A549 (cell line): ENCODE measurements around the gene FOS. TPM values are rescaled to one million over a fixed set of nuclear protein-coding genes. Genes with fewer than 3 reads are reported as not detected.
A peak's percentile ranks its signal among the peaks of the same experiment; 100 is the strongest.
"Not testable (repeated sequence)": the region's sequence is repeated elsewhere in the genome, so short reads cannot be mapped to it uniquely, and the experiment has no call there.

Experiments used
- ATAC-seq, 2 experiments: fragments of 200-7000 bp in 1 of 2; fragments of >200 bp in 1 of 2; cut with Nextera tagmentation in 1 of 2; cut with Tn5 transposase in 1 of 2; 3 replicates each; pipeline versions ENCODE4 v1.8.0 to v1.9.1; 2018 to 2020; ENCODE audit warnings: mild to moderate bottlenecking in 1 of 2, moderate library complexity in 1 of 2
- CTCF ChIA-PET: fragments of 300-600 bp; sonication (Branson Sonifier 250); formaldehyde crosslinking; extraction: SDS; loops from one replicate; lab custom pipeline; 2021; ENCODE audit warnings: antibody characterized with exemption, inconsistent platforms; lab: Yijun Ruan, JAX
- POLR2A ChIA-PET: fragments of 350-600 bp; formaldehyde crosslinking; extraction: SDS; loops from one replicate; lab custom pipeline; 2021; ENCODE audit warnings: antibody characterized with exemption, inconsistent platforms; lab: Yijun Ruan, JAX
- DNase-seq, 2 experiments: peaks; one replicate each; pipeline versions ENCODE4 v3.0.0 to v3.0.0-alpha.2; 2011 to 2016; ENCODE audit warnings: low read depth in 1 of 2, low spot score in 1 of 2
- FAIRE-seq: peaks from 2 replicates; lab custom pipeline; 2011; peaks lifted over from hg19 to GRCh38; lab: Jason Lieb, UNC
- H3K27ac ChIP-seq, 2 experiments: fragments of >200 bp; sonication (Bioruptor Twin); formaldehyde crosslinking; 3 replicates each; pipeline ENCODE4 v1.5.1; 2016 to 2017
- H3K4me1 ChIP-seq: fragments of >200 bp; sonication (Bioruptor Twin); formaldehyde crosslinking; 3 replicates; pipeline ENCODE4 v1.6.1; 2016
- H3K4me2 ChIP-seq: fragments of >200 bp; sonication (Bioruptor Twin); formaldehyde crosslinking; 3 replicates; pipeline ENCODE4 v1.6.1; 2016
- H3K4me3 ChIP-seq: fragments of >200 bp; sonication (Bioruptor Twin); formaldehyde crosslinking; 3 replicates; pipeline ENCODE4 v1.5.1; 2016
- H3K9me3 ChIP-seq: fragments of >200 bp; sonication (Bioruptor Twin); formaldehyde crosslinking; 3 replicates; pipeline ENCODE4 v1.6.1; 2016
- BCL3 ChIP-seq: fragments of >200 bp; sonication (Bioruptor Twin); formaldehyde crosslinking; IDR thresholded peaks from 3 replicates; pipeline ENCODE4 v1.6.1; 2016
- CBX2 ChIP-seq: fragments of 200-600 bp; sonication (generic); IDR thresholded peaks from 2 replicates; pipeline ENCODE4 v1.6.1; 2016; ENCODE audit warnings: low read depth, mild to moderate bottlenecking, borderline replicate concordance
- CEBPB ChIP-seq, 2 experiments: fragments of >200 bp in 1 of 2; sonication (Bioruptor Twin) in 1 of 2; formaldehyde crosslinking in 1 of 2; IDR thresholded peaks; 2 replicates each; pipeline ENCODE4 v1.6.1; 2012 to 2016
- CTCF ChIP-seq: fragments of >200 bp; sonication (Bioruptor Twin); formaldehyde crosslinking; IDR thresholded peaks from 3 replicates; pipeline ENCODE4 v1.5.1; 2016
- E2F6 ChIP-seq: IDR thresholded peaks from 2 replicates; pipeline ENCODE4 v1.6.1; 2012; ENCODE audit warnings: low read depth, borderline replicate concordance
- EHMT2 ChIP-seq: fragments of 200-600 bp; sonication (generic); IDR thresholded peaks from 2 replicates; pipeline ENCODE4 v1.6.1; 2016; ENCODE audit warnings: antibody characterized with exemption, low read depth, mild to moderate bottlenecking, moderate library complexity
- EP300 ChIP-seq, 2 experiments: fragments of >200 bp; sonication (Bioruptor Twin); formaldehyde crosslinking; IDR thresholded peaks; 2 replicates in 1 of 2; 3 replicates in 1 of 2; pipeline ENCODE4 v1.6.1; 2016 to 2017
- ESRRA ChIP-seq: fragments of 150-350 bp; IDR thresholded peaks from 2 replicates; pipeline ENCODE4 v1.6.1; 2014; ENCODE audit warnings: mild to moderate bottlenecking, low read length, borderline replicate concordance
- FOSB ChIP-seq: fragments of 250-450 bp; sonication (Bioruptor Pico); IDR thresholded peaks from 2 replicates; pipeline ENCODE4 v1.5.0; 2020; ENCODE audit warnings: mild to moderate bottlenecking, moderate library complexity
- FOSL2 ChIP-seq, 2 experiments: fragments of 450-650 bp in 1 of 2; fragments of >200 bp in 1 of 2; sonication (Bioruptor Twin) in 1 of 2; formaldehyde crosslinking; IDR thresholded peaks; 2 replicates each; pipeline versions ENCODE4 v1.5.0 to v1.6.1; 2016 to 2020; ENCODE audit warnings: mild to moderate bottlenecking in 1 of 2, moderate library complexity in 1 of 2
- HES2 ChIP-seq: fragments of >200 bp; sonication (Bioruptor Twin); formaldehyde crosslinking; IDR thresholded peaks from 2 replicates; pipeline ENCODE4 v1.6.1; 2016
- HMGXB4 ChIP-seq: fragments of 250-450 bp; sonication (Bioruptor Pico); IDR thresholded peaks from 2 replicates; pipeline ENCODE4 v1.5.0; 2021; ENCODE audit warnings: mild to moderate bottlenecking, moderate library complexity, borderline replicate concordance
- MAX ChIP-seq: IDR thresholded peaks from 2 replicates; pipeline ENCODE4 v1.6.1; 2012
- MYC ChIP-seq: IDR thresholded peaks from 2 replicates; pipeline ENCODE4 v1.6.1; 2012; ENCODE audit warnings: mild to moderate bottlenecking, inconsistent platforms, low read length, improper control_type of control experiment, borderline replicate concordance
- NR3C1 ChIP-seq: fragments of >200 bp; sonication (Bioruptor Twin); formaldehyde crosslinking; IDR thresholded peaks from 3 replicates; pipeline ENCODE4 v1.6.1; 2017
- PBX3 ChIP-seq: IDR thresholded peaks from 2 replicates; pipeline ENCODE4 v1.6.1; 2012
- POLR2AphosphoS2 ChIP-seq: conservative IDR thresholded peaks from 2 replicates; pipeline ENCODE4 v1.6.1; 2012; ENCODE audit warnings: low read length, improper control_type of control experiment, inconsistent platforms
- RAD21 ChIP-seq, 2 experiments: fragments of >200 bp in 1 of 2; sonication (Bioruptor Twin) in 1 of 2; formaldehyde crosslinking in 1 of 2; IDR thresholded peaks in 1 of 2; conservative IDR thresholded peaks in 1 of 2; 2 replicates in 1 of 2; 3 replicates in 1 of 2; pipeline ENCODE4 v1.6.1; 2012 to 2018; ENCODE audit warnings: inconsistent platforms in 1 of 2
- RCOR1 ChIP-seq: fragments of 150-350 bp; IDR thresholded peaks from 2 replicates; pipeline ENCODE4 v1.6.1; 2014; ENCODE audit warnings: antibody characterized with exemption, low read length, low read depth
- REST ChIP-seq: fragments of 200-600 bp; sonication (generic); IDR thresholded peaks from 2 replicates; pipeline ENCODE4 v1.6.1; 2016; ENCODE audit warnings: antibody characterized with exemption, mild to moderate bottlenecking, moderate library complexity
- RFX5 ChIP-seq: fragments of 450-650 bp; IDR thresholded peaks from 2 replicates; pipeline ENCODE4 v1.7.1; 2014; ENCODE audit warnings: antibody characterized with exemption, mild to moderate bottlenecking, moderate library complexity
- RNF2 ChIP-seq: fragments of 200-600 bp; sonication (generic); IDR thresholded peaks from 2 replicates; pipeline ENCODE4 v1.6.1; 2016; ENCODE audit warnings: low read depth, mild to moderate bottlenecking, antibody characterized with exemption, moderate library complexity, borderline replicate concordance
- SMC3 ChIP-seq: fragments of >200 bp; sonication (Bioruptor Twin); formaldehyde crosslinking; IDR thresholded peaks from 3 replicates; pipeline ENCODE4 v1.6.1; 2018; ENCODE audit warnings: inconsistent platforms
- SREBF2 ChIP-seq: fragments of 450-650 bp; IDR thresholded peaks from 2 replicates; pipeline ENCODE4 v1.6.1; 2014; ENCODE audit warnings: mild to moderate bottlenecking, moderate library complexity
- TP53 ChIP-seq: fragments of 250-450 bp; sonication (Bioruptor Pico); IDR thresholded peaks from 2 replicates; pipeline ENCODE4 v1.5.0; 2021; ENCODE audit warnings: mild to moderate bottlenecking, moderate library complexity
- WGBS: methylation state at CpG from one replicate; pipeline ENCODE4 v1.1.6; 2017; ENCODE audit errors: missing lambda C conversion rate; 5-methylcytosine and 5-hydroxymethylcytosine counted together
- polyA plus RNA-seq, 4 experiments: library from polyadenylated mRNA; depleted of rRNA in 3 of 4; stranded (reverse); fragments of >200 nt; fragmentation: RNase III in 1 of 4; extraction: RNeasy Plus Mini Kit Qiagen cat#74134 plus additional on column Dnase treatment in 1 of 4; gene quantifications; 2 replicates in 3 of 4; 3 replicates in 1 of 4; pipeline ENCODE4 v1.2.3, GENCODE V29; 2011 to 2017

FOS gene
- polyA plus RNA-seq, 2 of the 4 experiments (the other 2 are of a cell fraction), result 4.2 to 256 TPM

GRCh38 chr14:75307700-75308379, 29.2 kb downstream of the FOS start:
- TF ChIP-seq HMGXB4 (CRISPR knock-in tag) (no peak), FOSB (no peak), RFX5 (no peak), NR3C1 (no peak), REST (no peak), FOSL2 (IDR thresholded peaks at IDR 0.05) (no peak), FOSL2 (CRISPR knock-in tag; IDR thresholded peaks at IDR 0.05) (no peak), RCOR1 (no peak), TP53 (no peak), CBX2 (no peak), CTCF (peak; percentile 95), SREBF2 (no peak), ESRRA (no peak), RNF2 (no peak), MAX (peak; percentile 57), SMC3 (peak; percentile 97), BCL3 (no peak), MYC (peak; percentile 73; the same call in 1 of the 2 replicates), EHMT2 (no peak), E2F6 (no peak), PBX3 (no peak), EP300 (IDR thresholded peaks at IDR 0.05) (no peak), HES2 (no peak), CEBPB (IDR thresholded peaks at IDR 0.05) (no peak), RAD21 (conservative IDR thresholded peaks at IDR 0.05 in 1 of 2, IDR thresholded peaks at IDR 0.05 in 1 of 2) (peak; percentile 95), POLR2AphosphoS2 (no peak)
- H3K4me1 ChIP-seq, result peaks cover 29% of the 10 kb centered on the region
- peak; percentile 89 to 91 for ATAC-seq
- CTCF ChIA-PET, result interaction anchor here (0.6 to 16.8 kb wide), 65 partner anchors 12 to 350 kb away, joined by 3 to 216 read pairs (median 5); no protein-coding TSS in a partner anchor
- 24% methylated on average over 12 of the region's 12 CpGs for WGBS
- POLR2A ChIA-PET, result interaction anchor here (0.6 kb wide), 1 partner anchor 116 kb away, joined by 11 read pairs; no protein-coding TSS in a partner anchor
- no peak overlapping the region for H3K4me3 ChIP-seq
- peak; percentile 28 for FAIRE-seq
- H3K4me2 ChIP-seq, result peak overlapping the region; percentile 29; the same call in 1 of the 3 replicates
- peak; percentile 64 to 85 for DNase-seq
- H3K9me3 ChIP-seq, result no peaks in the 10 kb centered on the region
- H3K27ac ChIP-seq, result peak overlapping the region; percentile 51 to 66; a peak in 4 of 6 replicates

GRCh38 chr14:75308991-75309390, 30.4 kb downstream of the FOS start:
- H3K4me3 ChIP-seq, H3K4me2 ChIP-seq, ATAC-seq, DNase-seq, FAIRE-seq, POLR2A ChIA-PET, H3K9me3 ChIP-seq: not testable (repeated sequence)
- peaks cover 29% of the 10 kb centered on the region for H3K4me1 ChIP-seq
- WGBS, result 76% methylated on average over 7 of the region's 7 CpGs
- peak overlapping the region in 1 of 2 experiments; percentile 7; a peak in 1 of 6 replicates for H3K27ac ChIP-seq
- CTCF ChIA-PET, result interaction anchor here (0.8 to 16.8 kb wide), 34 partner anchors 11 to 345 kb away, joined by 3 to 216 read pairs (median 7); no protein-coding TSS in a partner anchor
